Transverse colon (tissue), 4 donors: ENCODE results near the gene PTH1R.

ENCODE experiments used
- CTCF ChIP-seq, 5 experiments: fragments of 200-600 bp in 3 of 5; fragments of 450-650 bp in 2 of 5; sonication (generic) in 3 of 5; IDR thresholded peaks; 1 replicate in 2 of 5; 2 replicates in 3 of 5; pipeline ENCODE4 v1.5.1; 2016 to 2017; ENCODE audit warnings: antibody characterized with exemption in 5 of 5, inconsistent platforms in 3 of 5, mild to moderate bottlenecking in 2 of 5, moderate library complexity in 1 of 5
- EP300 ChIP-seq: sonication (generic); formaldehyde crosslinking; IDR thresholded peaks from one replicate; pipeline ENCODE4 v1.6.1; 2017; ENCODE audit warnings: antibody characterized with exemption, low read depth
- POLR2A ChIP-seq: fragments of 450-650 bp; IDR thresholded peaks from one replicate; pipeline ENCODE4 v1.6.1; 2016; ENCODE audit warnings: antibody characterized with exemption, mild to moderate bottlenecking, moderate library complexity
- POLR2AphosphoS5 ChIP-seq, 3 donors: sonication (generic); formaldehyde crosslinking; IDR thresholded peaks; one replicate each; pipeline ENCODE4 v1.6.1; 2016; ENCODE audit warnings: antibody characterized with exemption in 3 of 3

GRCh38 chr3:46939578-46940445 lies 62.3 kb downstream of the PTH1R start:
- TF ChIP-seq CTCF (IDR thresholded peaks at IDR 0.05), result no peak
- no peak for TF ChIP-seq POLR2A
- TF ChIP-seq EP300, result no peak
- no peak for TF ChIP-seq POLR2AphosphoS5 (IDR thresholded peaks at IDR 0.05)
